T-helper 1 cell (primary cell): ENCODE data around the gene UPK2.
"Not testable (repeated sequence)": the region's sequence is repeated elsewhere in the genome, so short reads cannot be mapped to it uniquely, and the experiment has no call there.

Experiments
- DNase-seq, 5 donors: peaks; one replicate each; pipeline ENCODE4 v3.0.0-alpha.2; 2012 to 2020

The UPK2 gene

DNA sequence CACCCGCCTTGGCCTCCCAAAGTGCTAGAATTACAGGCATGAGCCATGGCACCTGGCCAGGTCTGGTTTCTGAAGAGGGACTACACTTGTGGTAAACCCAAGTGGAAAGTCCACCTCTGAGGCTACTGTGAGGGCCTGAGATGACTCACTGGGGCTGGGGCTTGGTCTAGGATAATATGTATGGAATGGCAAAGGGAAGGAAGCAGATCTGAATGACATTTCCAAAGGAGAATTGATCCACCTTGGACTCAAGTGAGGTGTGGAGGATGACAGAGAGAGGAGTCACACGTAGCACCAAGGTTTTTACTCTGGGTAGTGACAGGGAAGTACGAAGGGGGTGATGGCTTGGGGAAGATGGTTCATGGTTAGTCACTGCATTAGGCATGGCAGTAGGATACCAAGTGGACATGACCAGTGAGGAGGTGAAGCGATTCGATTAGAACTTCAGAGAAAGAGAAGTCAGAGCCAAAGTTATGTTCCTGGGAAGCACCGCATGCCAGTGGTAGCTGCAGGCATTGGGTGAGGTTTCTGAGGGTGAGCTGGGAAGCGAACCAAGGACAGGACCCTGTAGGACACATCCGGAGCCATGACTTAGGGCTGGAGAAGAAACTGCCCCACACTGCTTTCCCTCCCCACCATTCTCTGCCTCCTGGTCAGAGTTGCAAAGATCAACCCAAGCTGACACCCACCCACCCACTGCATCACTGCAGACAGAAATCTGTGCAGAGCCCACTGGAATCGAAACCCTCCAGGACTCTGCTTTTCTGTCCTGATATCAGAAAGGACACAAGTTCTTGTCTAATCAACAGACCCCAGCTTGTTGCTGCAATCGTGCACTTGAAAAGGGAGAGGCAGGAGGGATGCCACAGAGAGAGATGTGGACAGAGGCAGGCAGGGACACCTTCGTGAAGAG is 17.4 kb upstream of the UPK2 start:
- DNase-seq, result no peak

DNA sequence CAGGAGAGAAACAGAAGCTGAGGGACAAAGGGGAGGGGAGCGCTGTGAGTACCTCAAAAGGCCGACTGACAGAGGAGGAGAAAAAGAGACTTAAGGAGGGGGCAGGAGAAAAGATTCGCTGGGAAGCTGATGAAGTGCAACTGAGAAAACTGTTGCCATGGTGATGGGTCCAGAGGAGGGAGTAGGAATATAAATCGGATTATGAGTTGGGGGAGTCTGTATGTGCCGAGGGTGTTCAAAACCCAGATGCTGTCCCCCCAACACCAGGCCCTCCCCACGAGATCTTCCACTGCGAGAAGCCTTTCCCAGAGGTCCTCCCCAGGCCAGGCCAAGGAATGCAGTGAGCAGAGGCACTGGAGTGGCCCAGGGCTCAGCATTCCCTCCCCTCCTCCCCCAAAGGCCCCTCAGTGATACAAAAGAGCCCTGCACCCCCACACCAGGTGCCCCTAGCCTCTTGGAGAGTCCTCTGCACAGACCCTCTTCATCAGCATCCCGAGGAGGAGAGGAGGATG is 16.6 kb upstream of the UPK2 start:
- no peak for DNase-seq

DNA sequence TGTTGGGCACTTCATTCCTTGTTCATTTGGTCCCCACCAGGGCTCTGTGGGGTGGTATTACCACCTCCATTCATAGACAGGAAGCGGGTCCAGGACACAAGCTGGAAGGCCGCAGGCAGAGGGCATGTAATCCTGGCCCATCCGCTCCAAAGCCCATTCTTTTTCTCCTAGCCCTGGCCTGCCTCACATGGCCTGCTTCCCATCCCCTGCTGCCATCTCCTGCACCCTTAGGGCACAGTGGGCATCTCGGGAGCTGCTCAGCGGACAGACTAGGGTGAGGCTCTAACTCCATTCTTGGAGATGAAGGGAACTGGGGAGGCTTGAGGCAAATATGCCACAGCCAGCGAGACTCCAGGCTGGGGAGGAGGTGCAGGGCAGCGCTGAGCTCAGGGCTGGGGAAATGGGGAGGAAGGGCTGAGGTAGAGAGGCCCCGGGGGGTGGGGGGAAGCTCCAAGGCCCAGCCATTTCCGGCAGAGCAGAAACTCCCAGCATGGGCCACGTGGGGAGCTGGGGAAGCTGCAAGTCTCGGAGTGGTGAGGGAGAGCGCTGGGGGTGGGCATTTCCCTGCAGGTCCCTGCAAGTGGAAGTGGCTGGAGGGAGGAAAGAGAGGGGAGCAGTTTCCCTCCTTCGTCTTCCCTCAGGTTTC is 16.0 kb upstream of the UPK2 start:
- peak in 1 of 5 donors; percentile 52 for DNase-seq

DNA sequence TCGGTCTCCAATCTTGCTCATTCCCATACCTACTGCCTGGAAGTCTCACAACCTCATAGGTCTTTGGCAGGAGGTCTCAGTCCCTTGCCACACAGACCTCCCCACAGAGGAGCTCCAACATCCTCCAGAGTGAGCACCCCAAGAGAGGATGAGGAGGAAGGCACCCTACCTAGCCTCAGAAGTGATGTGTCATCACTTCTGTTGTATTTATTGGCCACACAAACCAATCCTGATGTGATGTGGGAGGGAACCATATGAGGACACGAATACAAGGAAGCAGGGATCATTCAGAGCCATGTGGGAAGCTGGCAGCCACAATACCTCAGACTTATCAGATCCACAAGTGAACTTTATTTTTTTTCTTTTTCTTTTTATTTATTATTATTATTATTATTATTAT is 9.0 kb upstream of the UPK2 start:
- no peak for DNase-seq

DNA sequence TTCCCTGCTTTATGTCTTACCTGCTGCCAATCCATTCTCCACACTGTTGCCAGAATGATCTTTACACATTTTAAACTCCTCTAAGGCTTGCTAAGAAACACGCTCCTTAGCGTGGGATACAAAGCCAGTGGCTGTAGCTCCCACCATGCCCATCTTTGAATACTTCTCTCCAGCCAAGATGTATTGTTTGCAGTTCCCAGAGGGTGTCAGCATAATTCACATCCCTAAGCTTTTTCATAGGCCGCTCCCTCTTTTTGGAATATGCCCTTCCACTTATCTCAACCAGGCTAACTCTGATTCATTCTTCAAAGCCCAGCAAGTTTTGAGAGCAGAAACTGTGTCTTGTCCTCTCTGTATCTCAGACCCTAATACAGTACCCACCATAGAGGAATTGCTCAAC is 8.1 kb upstream of the UPK2 start:
- DNase-seq, result no peak

DNA sequence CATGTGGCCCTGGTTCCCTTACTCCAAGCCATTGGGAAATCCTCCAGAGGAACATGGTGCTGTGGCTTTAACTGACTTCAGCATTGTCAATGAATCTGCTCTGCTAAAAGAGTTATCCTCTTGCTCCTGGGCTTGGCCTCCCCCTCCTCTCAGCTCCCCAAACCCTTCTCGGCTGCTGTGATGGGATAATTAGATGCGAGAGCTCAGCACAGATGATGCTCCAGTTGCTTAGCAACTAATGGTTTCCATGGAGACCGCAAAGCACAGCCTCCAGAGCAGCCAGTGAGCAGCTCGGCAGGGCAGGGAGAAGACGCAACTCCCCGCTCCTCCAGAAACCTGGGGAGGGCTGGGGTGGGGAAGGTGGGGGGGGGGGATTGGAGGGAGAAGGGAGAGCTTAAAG is 2.8 kb upstream of the UPK2 start:
- no peak for DNase-seq

DNA sequence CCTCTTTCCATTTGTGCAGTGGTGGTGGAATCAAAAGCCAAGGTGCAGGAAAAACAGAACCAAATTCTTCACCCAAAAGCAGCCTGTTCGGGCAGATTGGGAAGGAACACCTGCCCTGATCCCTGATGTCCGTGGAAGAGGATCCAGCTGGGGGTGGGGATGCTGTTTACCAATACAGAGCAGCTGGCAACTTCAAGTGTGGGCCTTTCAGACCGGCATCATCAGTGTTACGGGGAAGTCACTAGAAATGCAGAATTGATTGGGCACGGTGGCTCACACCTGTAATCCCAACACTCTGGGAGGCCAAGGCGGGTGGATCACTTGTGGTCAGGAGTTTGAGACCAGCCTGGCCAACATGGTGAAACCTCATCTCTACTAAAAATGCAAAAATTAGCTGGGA is 2.1 kb upstream of the UPK2 start:
- DNase-seq, result not testable (repeated sequence)

DNA sequence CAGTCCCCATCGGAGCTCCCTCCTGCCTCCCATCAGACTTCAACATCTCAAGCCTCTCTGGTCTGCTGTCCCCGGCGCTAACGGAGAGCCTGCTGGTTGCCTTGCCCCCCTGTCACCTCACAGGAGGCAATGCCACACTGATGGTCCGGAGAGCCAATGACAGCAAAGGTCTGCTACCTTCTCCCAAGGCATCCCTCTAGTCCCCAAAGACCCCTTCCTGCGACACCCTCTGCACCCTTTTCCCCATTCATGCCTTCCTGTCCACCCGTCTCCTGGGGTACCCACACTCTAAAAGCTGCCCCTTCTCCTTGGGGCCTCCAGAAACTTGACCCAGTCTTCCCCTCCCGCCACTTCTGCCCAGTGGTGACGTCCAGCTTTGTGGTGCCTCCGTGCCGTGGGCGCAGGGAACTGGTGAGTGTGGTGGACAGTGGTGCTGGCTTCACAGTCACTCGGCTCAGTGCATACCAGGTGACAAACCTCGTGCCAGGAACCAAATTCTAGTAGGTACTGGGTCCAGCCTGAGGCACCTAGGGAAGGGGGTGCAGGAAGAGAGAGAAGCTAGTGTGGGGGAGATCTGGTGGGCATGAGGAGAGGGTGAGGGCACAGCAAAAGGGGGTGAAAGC is 860 bp downstream of the UPK2 start:
- DNase-seq, result no peak

DNA sequence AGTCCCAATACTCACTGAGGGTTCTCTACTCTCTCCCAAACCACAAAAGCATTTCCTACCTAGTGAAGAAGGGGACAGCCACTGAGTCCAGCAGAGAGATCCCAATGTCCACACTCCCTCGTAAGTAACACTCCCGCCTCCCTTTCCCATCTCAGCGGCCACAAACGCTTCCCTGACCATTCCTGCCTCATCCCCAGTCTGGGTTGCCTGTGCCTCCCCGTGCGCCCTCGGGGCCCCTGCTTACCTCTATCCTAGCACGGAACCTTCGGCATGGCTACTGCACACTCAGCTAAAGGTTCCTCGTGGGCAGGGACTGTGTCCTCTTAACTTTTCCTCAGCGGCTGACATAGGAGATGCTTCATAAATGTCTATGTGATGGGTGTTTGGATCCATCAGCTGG is 1.5 kb downstream of the UPK2 start:
- DNase-seq, result no peak

DNA sequence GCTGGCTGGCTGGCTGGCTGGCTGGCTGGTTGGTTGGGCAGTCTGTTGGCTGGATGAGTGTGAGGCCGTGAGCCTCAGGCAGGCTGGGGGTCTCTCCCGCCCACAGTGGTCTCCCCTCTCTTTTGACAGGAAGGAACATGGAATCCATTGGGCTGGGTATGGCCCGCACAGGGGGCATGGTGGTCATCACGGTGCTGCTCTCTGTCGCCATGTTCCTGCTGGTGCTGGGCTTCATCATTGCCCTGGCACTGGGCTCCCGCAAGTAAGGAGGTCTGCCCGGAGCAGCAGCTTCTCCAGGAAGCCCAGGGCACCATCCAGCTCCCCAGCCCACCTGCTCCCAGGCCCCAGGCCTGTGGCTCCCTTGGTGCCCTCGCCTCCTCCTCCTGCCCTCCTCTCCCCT is 1.9 kb downstream of the UPK2 start:
- DNase-seq, result no peak

DNA sequence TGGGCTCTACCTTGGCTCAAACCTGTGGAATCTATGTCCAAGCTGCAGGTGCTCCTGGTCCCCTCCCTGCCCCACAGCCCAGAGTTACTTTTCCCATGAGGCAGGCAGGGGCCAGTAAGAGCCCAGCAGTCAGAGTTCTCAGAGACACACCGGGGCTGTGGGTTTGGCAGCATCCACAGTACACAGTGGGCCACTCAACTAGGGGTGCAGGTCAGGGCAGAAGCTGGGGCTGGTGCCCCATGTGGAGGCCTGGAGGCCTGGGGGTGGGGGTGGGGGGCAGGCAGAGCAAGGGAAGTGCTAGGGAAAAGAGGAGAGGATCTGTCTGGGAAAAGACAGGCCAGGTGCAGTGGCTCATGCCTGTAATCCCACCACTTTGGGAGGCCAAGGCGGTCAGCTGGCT is 2.5 kb downstream of the UPK2 start:
- no peak for DNase-seq

DNA sequence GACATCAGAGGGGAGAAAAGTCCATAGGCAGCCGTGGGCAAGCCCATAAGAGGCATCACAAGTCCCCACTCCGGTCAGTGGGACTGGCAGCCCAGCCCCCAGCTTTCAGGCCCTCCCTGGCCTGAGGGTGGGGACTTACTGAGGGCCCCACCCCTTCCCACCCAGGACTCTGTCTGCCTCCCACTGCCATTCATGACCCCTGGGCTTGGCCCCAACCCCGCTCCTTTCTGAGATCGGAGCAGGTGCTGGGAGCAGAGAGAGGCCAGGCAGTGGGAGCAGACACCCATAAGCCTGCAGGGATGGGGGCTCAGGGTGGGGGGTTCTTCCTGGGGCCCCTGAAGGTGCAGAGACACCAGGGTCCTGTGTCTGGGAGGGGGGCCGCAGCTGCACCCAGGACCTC is 5.1 kb downstream of the UPK2 start:
- DNase-seq, result no peak

DNA sequence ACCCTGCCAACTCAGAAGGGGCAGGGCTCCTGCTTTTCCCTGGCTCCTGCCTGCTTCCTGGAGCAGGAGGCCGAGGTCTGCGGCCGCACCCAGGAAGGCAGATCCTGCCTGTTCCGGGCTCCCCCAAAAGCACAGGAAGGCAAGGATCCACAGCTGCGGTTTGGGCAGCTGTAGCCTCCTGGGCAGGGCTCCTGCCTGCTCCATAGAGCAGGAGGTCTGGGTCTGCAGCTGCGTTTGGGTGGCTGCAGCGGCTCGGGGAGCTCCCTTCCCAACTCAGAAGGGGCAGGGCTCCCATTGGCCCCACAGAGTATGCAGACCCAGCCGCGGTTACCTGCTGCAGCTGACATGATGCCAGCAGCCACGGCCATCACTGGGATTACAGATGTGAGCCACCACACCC is 5.5 kb downstream of the UPK2 start:
- DNase-seq, result no peak

DNA sequence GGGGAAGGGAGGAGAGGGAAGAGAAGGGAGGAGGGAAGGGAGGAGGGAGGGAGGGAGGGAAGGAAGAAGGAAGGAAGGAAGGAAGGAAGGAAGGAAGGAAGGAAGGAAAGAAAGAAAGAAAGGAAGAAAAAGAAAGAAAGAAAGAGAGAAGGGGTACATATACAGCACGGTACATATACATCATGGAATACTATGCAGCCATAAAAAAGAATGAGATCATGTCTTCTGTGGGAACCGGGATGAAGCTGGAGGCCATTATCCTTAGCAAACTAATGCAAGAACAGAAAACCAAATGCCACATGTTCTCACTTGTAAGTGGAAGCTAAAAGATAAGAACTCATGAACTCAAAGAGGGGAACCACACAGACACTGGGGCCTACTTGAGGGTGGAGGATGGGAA is 13.4 kb downstream of the UPK2 start:
- DNase-seq, result not testable (repeated sequence)

DNA sequence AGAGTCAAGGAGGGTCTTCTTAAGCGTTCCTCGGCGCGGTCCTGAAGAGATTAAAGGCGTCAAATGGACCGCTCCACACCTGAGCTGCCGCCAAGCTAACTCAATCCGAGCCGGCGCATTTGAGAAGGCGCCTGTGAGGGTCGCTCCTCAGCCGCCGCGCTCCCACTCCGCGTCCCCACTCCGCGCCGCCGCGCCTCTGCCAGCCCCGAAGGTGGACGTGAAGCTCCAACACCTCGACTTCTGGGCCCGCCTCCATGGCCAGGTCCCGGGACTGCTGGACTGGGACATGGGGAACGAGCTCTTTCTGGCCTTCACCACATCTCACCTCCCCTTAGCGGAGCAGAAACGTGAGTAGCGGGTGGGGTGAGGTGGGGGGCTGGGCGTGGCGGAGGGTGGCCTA is 15.5 kb downstream of the UPK2 start, which contains the start of gene FOXR1:
Gene FOXR1 (plus strand): TSS at position 116 of the 400 bp plus-strand sequence. CDS start 171 bp downstream, at position 287.
- no peak for DNase-seq

DNA sequence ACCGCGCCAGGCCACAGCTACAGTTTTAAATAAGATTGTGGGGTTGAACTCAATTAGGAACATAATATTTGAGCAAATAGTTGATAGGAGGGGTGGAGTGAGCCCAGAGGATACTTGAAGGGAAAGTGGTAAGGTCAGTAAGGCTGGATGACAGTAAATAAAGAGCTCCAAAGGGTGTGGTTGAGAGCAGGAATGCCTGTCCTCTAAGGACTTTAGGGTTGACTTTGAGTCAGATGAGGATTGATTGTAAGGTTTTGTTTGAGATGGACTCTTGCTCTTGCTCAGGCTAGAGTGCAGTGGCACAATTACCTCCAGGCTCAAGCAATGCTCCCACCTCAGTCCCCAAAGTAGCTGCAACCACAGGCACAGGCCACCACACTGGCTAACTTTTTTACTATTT is 17.9 kb downstream of the UPK2 start:
- no peak for DNase-seq

DNA sequence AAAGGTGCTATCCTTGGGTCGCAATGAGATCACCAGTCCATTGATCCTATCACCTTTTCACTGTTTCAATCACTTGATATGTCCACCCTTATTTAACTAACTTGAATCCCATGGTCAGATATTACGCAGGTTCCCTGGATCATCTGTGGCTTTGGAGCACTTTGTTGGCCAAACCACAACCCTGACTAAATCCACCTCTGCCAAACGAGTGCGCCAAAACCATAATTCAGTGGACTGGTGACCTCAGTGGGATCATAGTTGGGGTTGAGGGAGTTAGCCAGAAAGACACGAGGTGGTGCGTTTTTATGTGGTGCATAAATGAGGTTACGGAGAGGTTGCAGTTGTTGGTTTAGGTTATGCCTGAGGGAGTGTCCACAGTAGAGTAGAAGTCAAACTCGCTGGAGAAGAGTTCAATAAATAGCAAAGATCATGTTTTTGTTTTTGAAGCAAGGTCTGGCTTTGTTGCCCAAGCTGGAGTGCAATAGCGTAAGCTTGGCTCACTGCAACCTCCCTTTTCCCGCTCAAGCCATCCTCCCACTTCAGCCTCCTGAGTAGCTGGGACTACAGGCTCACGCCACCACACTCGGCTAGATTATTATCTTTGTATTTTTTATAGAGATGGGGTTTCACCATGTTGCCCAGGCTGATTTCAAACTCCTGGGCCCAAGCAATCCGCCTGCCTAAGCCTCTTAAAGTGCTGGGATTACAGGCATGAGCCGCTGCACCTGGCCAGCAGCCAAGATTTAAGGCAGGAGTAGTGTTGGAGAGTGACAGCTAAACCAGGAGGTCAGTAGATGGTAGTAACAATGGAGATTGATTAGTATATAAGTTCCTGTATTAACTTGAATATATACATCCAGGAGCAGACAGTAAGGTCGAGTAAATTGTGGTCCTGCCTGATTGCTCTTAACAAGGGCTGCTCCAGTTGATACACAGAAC is 19.9 kb downstream of the UPK2 start:
- no peak for DNase-seq

DNA sequence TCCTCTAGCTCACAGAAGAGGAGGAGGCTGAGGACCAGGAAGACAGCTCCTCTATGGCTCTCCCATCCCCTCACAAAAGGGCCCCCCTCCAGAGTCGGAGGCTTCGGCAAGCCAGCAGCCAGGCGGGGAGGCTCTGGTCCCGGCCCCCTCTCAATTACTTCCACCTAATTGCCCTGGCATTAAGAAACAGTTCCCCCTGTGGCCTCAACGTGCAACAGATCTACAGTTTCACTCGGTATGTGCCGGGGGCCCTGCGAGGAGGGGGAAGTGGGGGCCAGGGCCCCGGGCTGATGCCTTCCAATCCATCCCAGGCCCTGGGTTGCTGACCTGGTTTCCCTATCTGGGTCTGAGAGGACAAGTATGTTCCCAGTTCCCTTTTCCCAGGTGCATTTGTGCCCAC is 23.3 kb downstream of the UPK2 start:
- DNase-seq, result no peak

DNA sequence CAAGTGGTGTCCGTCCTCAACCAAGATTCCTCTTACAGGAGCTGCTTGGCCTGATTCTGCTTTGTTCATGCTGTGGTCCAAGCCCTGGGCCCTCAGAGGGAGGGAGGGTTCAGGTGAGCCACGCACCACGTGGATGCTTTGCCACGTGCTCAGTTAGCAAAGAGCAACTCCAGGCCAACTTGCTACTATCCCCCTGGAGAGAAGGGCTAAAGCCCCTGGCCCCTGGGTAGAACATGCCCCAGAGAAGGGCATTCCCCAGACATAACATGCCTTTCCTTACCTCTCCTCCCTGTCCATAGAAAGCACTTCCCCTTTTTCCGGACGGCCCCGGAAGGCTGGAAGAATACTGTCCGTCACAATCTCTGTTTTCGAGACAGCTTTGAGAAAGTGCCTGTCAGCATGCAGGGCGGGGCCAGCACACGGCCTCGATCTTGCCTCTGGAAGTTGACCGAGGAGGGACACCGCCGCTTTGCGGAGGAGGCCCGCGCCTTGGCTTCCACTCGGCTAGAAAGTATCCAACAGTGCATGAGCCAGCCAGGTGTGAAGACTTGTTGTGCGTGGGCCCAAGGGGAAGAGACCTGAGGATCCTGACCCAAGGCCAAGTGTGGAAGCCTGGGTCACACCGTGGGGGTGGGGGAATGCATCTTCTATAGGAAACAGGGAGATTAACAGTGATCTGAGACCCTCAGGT is 24.2 kb downstream of the UPK2 start:
- DNase-seq, result no peak

DNA sequence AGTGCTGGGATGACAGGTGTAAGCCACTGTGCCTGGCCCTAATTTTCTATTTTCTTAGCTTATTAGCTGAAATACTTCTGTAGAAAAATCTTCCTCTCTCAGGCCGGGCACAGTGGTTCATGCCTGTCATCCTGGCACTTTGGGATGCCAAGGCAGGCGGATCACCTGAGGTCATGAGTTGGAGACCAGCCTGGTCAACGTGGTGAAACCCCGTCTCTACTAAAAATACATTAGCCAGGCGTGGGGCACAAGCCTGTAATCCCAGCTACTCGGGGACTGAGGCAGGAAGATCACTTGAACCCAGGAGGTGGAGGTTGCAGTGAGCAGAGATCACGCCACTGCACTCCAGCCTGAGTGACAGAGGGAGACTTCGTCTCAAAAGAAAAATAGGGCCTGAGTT is 28.2 kb downstream of the UPK2 start:
- not testable (repeated sequence) for DNase-seq

DNA sequence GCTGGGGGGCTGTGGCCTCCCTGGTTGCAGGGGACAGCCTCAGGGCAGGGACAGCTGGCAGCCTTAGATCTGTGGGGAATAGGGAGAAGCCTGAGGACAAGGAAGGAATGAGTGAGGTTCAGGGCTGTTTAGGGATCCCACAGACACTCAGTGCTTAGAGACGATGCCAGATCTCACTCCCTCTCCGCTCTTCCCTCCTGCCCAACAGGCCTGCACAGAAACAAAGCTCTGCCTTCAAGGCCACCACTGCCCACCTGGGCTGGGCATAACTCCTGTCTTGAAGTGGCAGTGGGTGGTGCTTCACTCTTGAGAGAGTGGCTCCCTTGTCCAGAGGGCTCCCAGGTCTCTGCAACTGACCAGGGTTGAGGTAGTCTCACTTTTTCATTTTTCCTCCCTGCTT is 28.7 kb downstream of the UPK2 start:
- no peak for DNase-seq

DNA sequence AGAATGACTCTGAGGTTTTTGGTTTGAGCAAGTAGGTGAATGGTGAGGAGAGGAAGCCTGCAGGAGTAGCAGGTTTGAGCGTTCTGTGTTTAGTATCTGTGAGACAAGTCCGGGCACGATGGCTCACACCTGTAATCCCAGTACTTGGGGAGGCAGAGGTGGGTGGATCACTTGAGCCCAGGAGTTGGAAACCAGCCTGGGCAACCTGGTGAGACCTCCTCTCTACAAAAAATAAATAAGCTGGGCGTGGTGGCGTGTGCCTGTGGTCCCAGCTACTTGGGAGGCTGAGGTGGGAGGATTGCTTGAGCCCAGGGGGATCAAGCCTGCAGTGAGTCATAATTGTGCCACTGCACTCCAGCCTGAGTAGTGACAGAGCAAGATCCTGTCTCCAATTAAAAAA is 32.2 kb downstream of the UPK2 start:
- DNase-seq, result no peak
